IPS DF 4.7 (cell line): ENCODE results near the gene NEU1.

Experiments
- DNase-seq: peaks from one replicate; pipeline ENCODE4 v3.0.0-alpha.2; 2013; ENCODE audit warnings: low spot score; ENCODE audit errors: extremely low read depth

NEU1 gene

GRCh38 chr6:31896493-31896855 lies 33.9 kb upstream of the NEU1 start:
- no peak for DNase-seq

- no peak for DNase-seq
Measured at GRCh38 chr6:31892821-31893220, 30.2 kb upstream of the NEU1 start.

GRCh38 chr6:31889331-31889972 lies 26.8 kb upstream of the NEU1 start:
- DNase-seq = no peak

GRCh38 chr6:31888276-31889258 lies 25.9 kb upstream of the NEU1 start:
- DNase-seq = no peak

DNA sequence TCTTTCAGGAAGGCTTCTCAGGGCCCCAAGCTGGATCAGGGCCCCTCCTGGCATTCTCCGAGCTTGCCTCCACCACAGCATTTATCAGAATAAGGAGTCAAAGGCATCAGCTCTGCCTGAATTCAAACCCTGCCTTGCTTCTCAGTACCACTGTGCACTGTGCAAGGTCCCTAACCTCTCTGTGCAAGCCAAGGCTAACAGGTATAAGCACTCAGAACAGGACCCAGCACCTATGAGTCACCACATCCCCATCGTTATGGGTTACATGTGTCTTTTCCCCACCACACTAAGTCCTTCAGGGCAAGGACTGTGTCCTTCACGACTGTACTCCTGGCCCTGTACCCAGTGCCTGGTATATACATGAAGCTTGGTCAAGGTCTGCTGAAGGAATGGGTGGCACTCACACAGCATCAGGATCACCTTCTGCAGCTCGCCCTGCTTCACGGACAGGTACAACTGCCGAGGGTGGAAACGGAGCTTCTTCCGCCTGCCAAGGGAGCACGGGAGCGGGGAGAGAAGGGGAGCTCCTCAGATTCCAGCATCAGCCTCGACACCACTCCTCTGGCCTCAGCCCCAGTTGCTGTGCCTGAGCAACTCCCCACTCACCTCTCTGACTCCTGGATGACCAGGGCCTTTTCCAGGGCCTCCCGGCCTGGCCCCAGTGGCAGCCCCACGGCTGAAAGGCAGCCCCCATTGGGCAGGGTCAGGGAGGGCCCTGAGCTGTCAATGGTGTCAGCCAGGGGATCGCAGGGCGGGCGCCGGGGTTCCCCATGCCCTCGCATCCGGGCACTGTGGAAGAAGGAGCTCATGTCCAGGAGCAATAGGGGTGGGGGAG lies 24.8 kb upstream of the NEU1 start:
- no peak for DNase-seq

DNA sequence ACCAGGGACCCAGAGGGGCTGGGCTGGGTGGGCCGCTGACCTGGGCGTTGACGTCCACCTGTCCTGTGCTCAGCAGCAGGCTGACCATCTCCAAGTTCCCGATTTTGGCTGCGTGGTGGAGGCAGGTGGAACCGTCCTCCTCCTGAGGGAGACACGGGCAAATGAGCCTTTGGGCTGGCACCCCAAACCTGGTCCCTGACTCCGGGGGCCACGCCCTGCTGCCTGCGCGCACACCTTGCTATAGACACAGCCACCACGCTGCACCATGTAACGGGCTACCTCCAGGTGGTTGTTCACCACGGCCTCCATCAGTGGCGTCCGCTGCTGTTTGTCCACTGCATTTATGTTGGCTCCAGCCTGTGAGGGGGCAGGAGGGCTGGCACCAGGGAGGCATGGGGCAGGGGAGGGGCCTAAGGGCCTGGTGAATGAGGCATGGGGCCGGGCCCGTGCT lies 23.9 kb upstream of the NEU1 start:
- DNase-seq = no peak

DNA sequence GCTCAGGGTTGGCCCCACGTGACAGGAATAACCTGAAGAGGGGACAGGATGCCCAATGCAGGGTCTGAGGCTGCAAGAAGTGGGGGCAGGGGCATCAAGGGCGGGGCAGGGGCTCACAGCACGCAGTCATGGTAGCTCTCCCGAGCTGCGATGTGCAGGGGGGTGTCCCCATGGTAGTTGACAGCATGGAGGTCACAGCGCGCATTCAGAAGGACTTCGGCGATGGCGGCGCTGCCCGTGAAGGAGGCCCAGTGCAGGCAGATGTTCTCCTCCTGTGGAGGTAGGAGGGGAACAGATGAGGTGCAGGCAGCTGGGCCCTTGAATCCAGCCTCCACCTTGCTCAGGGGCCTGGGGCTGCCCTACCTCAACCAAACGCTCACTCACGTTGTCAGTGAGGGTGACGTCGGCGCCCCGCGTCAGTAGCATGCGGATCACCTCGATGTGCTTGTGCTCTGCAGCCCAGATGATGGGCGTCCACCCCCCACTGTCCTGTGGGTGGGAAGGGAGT lies 22.0 kb upstream of the NEU1 start:
- no peak for DNase-seq

DNA sequence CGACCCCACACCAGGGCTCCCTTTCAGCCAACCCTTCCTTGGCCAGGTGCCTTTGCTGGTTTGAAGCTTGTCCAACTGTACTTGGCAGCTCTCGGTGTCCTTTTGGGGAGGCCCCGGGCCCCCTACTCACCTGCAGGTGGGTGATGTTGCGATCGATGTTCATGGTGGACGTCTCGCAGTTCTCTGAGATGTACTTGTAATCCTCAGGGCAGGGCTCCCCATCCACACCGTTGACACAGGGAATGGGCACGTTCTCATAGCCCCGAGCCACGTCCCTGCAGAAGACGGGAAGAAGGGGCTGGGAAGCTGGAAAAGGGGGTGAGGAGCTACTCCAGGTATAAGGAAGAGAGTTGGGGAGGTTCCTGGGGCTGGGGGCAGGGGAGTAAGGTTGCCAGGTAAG lies 21.1 kb upstream of the NEU1 start:
- no peak for DNase-seq

GRCh38 chr6:31882344-31882743 lies 19.7 kb upstream of the NEU1 start:
- DNase-seq = no peak

DNA sequence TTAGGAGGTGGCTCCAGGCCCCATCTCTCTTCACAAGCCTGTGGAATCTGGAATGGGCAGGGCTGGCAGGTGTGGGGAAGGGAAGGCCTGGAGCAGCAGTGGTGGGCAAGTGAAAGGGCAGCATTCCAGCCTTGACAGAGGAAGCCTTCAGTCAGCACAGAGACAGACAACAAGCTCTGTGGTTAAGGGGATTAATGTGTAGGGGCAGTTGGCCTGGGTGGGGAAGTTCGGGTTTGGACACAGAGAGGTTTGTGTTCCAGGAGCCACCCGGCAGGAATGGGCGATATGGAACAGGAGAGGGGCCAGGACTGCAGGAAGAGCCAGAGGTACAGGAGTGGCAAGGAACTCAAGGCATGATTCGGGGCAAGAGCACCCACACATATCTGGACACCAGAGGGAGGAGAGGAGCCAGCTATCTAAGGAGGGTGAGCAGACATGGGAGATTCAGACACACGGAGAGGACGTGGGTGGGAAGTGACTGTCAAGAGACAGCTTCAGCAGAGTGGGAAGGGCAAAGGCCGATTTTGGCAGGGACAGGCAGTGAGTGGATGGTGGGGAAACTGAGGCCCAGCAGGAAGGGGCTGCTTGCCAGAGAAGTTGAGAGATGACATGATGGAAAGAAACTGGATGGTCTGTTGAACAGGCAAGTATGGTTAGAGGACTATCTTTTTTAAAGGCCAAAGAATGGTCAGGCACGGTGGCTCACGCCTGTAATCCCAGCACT lies 18.7 kb upstream of the NEU1 start:
- DNase-seq = no peak

- no peak for DNase-seq
Measured at GRCh38 chr6:31880616-31881015, 18.0 kb upstream of the NEU1 start.

GRCh38 chr6:31879901-31880300 lies 17.3 kb upstream of the NEU1 start:
- no peak for DNase-seq

GRCh38 chr6:31879143-31879542 lies 16.5 kb upstream of the NEU1 start:
- no peak for DNase-seq

DNA sequence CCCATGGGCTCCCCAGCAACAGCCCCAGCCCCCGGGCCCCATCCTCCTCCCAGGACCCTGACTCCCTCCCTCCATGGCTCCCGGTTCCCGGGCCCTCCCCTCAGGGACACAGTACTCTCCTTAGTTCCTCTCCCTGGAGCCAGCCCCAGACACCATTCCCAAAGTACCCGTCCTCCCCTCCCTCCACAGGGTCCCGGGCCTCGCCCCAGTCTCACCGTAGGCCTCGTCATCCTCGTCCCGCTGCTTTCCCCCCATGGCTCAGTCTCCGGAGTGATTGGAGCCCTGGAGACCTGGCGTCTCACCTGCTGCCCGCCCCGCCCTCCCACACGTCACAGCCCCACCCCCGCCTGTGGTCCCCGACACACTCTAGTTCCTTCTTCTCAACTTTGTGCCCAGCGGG lies 16.1 kb upstream of the NEU1 start, which contains the start of gene SLC44A4:
SLC44A4 (minus strand) TSS at position 272 of the 400 bp plus-strand sequence; CDS start at position 255, 17 bp downstream.
- DNase-seq = no peak

GRCh38 chr6:31878222-31878621 lies 15.6 kb upstream of the NEU1 start:
- no peak for DNase-seq

- no peak for DNase-seq
Measured at GRCh38 chr6:31877651-31878161, 15.1 kb upstream of the NEU1 start.

DNA sequence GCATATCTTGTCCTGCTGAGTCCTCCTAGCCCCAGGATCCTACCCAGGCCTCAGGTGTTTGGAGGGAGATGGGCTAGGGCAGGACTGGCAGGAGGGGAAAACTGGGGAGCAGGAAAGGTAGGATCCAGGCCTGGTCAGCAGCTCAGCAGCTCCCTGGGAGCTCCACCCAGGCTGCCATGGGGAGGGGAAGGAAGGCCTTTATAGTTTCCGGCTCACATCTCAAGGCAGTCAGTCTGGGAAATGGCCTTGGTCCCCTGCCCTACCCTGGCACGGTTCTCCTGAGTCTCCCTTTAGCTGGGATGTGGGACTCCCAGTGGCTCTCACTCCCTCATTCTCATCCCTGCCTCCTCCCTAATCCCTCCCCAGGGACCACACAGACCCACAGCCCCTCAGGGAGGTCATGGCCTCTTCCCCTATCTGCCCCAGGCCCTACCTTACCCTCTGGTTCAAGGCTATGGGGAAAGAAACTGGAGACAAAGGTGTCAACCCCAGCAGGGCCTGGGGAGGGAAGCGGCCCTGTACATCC lies 14.6 kb upstream of the NEU1 start:
- DNase-seq = no peak

- no peak for DNase-seq
Measured at GRCh38 chr6:31876357-31876756, 13.7 kb upstream of the NEU1 start.

GRCh38 chr6:31875877-31876276 lies 13.3 kb upstream of the NEU1 start:
- DNase-seq = no peak

DNA sequence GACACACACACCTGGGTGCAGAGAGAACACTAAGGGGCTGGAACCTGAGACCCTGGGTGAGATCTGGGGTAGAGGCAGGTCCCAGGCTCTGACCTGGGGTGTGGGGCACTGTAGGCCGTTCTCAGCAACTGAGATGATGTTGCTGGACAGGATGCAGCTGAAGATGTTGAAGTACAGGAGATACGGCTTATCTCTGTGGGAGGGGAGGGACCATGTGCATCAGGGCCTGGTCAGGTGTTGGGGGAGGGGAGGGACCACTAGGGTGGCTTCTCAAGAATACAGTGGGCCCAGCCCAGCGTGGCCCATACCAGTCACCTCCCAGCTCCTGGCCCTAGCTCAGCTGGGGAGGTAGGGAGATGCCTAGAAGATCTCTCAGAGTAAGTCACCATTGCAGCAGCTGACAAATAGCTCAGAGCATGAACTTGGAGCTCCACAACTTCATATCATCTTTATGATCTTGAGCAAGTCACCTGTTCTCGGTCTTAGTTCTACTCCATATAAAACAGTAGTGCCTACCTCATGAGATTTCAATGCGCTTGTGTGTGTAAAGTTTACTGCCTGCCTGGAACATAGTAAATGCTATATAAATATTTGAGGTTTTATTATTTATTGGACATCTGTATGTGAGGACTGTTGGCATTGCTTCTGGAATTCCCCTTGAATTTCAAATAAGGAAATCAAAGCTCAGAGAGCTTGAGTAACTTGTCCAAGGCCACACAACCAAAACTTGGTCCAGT lies 12.4 kb upstream of the NEU1 start:
- DNase-seq = no peak
